SKM-1 (cell line): ENCODE data around the gene LCN10.

ENCODE experiments used
- DNase-seq: peaks from one replicate; lab custom pipeline; 2025; ENCODE audit not compliant: unreplicated experiment; lab: John Stamatoyannopoulos, UW

LCN10 gene

DNA sequence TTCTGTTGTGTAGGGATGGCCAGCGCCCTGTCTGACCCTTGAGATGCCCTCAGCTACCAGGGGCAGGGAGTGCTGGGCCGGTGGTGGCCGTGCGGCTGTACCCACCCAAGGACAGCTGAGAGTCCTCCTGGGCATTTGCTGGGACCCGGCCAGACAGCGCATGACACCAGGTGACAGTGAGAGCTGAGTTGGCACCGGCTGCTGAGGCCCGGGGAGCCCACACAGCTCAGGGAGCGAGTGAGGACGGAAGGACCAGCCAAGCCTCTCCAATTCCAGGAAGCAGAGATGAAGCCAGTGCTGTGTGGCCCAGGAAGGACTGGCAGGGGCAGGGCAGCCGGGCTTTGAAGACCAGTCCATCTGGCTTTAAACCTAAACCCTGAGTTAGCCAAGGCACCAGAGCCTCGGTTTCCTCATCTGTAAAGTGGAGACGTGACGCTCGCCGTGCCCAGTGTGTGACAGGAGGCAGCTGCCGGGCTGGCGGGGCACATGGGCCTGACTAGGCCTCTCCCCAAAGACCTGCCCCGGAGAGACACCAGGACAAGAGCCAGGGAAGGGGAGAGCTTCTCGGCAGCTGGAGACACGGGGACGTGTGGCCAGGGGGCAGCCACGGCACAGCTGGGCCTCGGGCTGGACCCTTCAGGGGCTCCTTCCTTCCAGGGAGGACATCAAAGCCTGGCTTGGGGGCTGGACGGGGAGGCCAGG, 52.5 kb downstream of the LCN10 start:
- DNase-seq, result no peak

DNA sequence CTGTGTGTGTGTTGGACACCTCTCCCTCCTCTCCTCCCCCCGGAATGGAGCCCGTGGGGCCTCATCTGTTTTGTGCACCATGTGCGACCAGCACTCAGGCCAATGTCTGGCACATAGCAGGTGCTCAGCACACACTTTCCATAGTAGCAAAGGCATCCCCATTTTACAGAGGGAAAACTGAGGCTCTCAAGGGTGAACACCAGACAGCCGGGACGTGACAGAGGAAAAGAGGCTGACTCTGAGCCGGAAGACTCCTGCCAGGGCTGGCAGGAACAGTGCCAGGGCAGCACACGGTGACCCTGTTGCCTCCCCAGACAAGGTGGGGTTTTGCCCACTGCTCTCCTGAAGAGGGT, 53.7 kb downstream of the LCN10 start:
- no peak for DNase-seq

DNA sequence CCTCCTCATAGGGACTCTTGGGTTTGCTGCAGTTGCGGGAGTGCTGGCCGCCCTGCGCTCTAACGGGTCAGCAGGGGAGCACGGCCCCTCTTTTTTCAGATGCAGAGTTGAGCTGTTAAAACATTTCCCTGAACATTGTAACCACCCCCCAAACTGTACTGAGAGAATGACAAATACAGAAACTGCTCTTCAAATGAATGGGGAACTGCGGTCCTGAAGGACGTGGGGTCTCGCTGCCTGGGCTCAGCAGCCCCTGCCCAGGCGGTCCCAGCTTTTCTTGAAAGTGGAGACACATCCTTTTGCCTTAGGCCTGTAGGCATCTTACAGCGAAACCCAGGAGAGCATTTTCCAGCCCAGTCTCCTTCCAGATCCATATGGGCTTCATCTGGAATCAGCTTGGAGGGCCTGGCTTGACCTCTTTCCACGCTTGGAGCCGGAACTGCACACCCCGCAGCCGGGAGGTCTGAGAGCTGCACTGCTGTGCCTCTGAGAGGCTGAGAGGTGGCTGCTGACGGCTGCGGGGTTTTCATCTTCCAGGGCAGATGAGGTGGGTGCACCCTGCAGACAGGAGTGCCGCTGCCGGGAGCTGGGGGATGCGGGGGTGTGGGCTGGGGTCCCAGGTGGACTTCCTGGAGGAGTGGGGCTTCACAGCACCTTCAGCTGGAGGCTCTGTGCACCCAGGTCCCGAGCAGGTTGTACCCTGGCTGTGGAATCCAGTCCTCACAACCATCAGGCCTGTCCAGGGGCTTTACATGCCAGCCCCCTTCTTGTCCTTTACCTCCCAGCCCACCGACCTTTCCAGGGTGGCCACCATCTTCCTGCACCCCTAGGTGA, 54.2 kb downstream of the LCN10 start:
- no peak for DNase-seq
